ENCODE measurements around the gene ZXDC. TPM values are rescaled to one million over a fixed set of nuclear protein-coding genes. Genes with fewer than 3 reads are reported as not detected.

ZXDC gene
- total RNA-seq, 1 donor from 2014 or later, result 36.8 TPM

DNA sequence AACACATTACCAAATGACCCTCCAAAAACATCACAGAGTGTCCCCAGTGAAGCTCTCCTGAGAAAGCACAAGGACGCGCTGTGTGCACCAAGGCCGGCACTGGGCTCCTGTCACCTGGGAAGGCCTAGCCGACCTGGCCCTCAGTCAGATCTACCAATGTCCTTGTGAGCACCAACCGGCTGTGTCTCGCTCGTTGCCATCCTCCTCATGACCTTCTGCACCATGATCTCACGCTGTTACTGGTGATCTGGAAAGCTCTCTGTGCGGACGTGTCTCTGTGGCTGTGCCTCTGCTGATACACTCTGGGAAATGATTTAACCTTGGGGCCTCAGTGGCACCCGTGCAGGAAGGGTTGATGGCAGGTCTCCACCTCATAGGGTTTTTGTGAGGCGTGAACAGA, 24.2 kb downstream of the ZXDC start:
- peaks cover 0 to 31% of the 10 kb centered on the region in 2 donors for H3K36me3 ChIP-seq
- no peaks in the 10 kb centered on the region for H3K4me1 ChIP-seq
- peak in 1 of 2 donors; percentile 49 for DNase-seq (ENCODE audit: extremely low spot score in 2 of 2)
- intact Hi-C loops (cut with DNase I), result no loop called here
- H3K27ac ChIP-seq, result no peak overlapping the region
- TF ChIP-seq POLR2A (IDR thresholded peaks at IDR 0.05) (no peak), POLR2AphosphoS5 (IDR thresholded peaks at IDR 0.05; ENCODE audit: insufficient read depth in 1 of 2, low read depth in 1 of 2) (no peak)
- no peaks in the 10 kb centered on the region for H3K9me3 ChIP-seq
- no peak overlapping the region for H3K4me3 ChIP-seq
- H3K27me3 ChIP-seq, result no peaks in the 10 kb centered on the region

DNA sequence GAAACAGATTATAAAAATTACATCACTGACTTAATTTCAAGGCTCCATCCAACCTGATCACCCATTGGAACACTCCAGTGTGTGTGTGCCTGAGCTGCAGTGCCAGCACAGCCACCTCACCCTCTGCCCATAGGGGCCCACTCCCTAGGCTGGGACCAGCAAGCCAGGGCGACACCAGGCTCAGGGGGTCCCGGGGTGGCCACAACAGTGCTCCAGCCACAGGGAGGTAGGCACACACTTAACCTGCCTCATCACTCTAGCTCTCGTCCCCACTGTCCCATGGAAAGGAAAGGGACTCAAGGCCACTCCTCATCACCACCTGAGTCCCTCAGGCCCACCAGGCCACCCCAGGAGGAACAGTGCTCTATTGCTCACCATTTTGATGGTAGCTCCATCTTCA, 24.9 kb downstream of the ZXDC start:
- Histone ChIP-seq H3K9me3 (no peaks in the 10 kb centered on the region), H3K27me3 (no peaks in the 10 kb centered on the region), H3K36me3 (peaks cover 0 to 31% of the 10 kb centered on the region in 2 donors), H3K4me1 (no peaks in the 10 kb centered on the region), H3K27ac (no peak overlapping the region), H3K4me3 (no peak overlapping the region)
- TF ChIP-seq POLR2A (IDR thresholded peaks at IDR 0.05) (no peak), POLR2AphosphoS5 (IDR thresholded peaks at IDR 0.05; ENCODE audit: insufficient read depth in 1 of 2, low read depth in 1 of 2) (no peak)
- TF ChIP-seq, protein P1, sequence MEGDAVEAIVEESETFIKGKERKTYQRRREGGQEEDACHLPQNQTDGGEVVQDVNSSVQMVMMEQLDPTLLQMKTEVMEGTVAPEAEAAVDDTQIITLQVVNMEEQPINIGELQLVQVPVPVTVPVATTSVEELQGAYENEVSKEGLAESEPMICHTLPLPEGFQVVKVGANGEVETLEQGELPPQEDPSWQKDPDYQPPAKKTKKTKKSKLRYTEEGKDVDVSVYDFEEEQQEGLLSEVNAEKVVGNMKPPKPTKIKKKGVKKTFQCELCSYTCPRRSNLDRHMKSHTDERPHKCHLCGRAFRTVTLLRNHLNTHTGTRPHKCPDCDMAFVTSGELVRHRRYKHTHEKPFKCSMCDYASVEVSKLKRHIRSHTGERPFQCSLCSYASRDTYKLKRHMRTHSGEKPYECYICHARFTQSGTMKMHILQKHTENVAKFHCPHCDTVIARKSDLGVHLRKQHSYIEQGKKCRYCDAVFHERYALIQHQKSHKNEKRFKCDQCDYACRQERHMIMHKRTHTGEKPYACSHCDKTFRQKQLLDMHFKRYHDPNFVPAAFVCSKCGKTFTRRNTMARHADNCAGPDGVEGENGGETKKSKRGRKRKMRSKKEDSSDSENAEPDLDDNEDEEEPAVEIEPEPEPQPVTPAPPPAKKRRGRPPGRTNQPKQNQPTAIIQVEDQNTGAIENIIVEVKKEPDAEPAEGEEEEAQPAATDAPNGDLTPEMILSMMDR (IDR thresholded peaks at IDR 0.05), result no peak
- intact Hi-C loops (cut with DNase I), result no loop called here
- peak in 1 of 2 donors; percentile 58 for DNase-seq (ENCODE audit: extremely low spot score in 2 of 2)

DNA sequence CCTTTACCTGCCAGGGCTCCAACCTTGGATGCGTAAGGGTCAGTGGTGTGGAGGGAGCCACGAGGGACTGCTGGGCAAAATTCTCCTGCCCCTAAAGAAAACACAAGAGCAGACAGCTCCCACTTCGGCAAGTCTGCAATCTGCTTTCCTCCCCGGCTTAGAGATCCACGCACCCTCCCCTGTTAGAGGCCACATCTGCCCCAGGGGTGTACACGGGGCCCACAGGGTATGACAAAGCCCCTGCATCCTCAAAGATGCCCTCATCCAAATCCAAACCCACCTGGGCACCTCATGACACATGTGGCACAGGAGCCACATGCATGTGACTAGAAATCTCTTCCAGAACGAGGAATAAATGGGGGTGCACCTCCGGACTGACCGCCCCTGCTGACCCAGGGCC, 25.5 kb downstream of the ZXDC start:
- Histone ChIP-seq H3K36me3 (peaks cover 0 to 31% of the 10 kb centered on the region in 2 donors), H3K9me3 (no peaks in the 10 kb centered on the region), H3K27ac (no peak overlapping the region), H3K4me1 (no peaks in the 10 kb centered on the region), H3K27me3 (no peaks in the 10 kb centered on the region), H3K4me3 (no peak overlapping the region)
- DNase-seq (ENCODE audit: extremely low spot score in 2 of 2), result peak; percentile 52 to 94
- intact Hi-C loops (cut with DNase I), result no loop called here
- TF ChIP-seq POLR2AphosphoS5 (IDR thresholded peaks at IDR 0.05; ENCODE audit: insufficient read depth in 1 of 2, low read depth in 1 of 2) (no peak), POLR2A (IDR thresholded peaks at IDR 0.05) (no peak)
- TF ChIP-seq, protein P1 (IDR thresholded peaks at IDR 0.05), result no peak

DNA sequence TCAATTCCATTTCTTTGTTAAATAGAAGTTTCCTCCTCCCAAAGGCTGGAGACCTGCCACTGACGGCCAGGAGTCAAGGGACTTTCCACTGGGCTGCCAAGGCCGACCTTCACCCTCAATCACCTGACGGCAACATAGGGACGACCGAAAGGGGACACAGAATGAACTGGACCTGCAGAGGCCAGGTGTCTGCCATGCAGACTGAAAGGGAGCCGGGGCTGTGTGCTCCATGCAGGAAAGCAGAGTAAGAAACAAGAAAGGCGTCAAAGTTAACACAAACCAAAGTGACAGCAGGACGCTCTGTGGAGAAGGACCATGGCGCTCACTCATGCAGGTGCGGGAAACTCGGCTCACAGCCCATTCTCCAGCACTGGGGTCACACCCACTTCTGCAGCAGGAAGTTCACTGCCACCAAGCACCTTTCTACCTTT, 26.1 kb downstream of the ZXDC start:
- Histone ChIP-seq H3K4me3 (no peak overlapping the region), H3K9me3 (no peaks in the 10 kb centered on the region), H3K4me1 (no peaks in the 10 kb centered on the region), H3K27ac (no peak overlapping the region), H3K27me3 (no peaks in the 10 kb centered on the region), H3K36me3 (peaks cover 0 to 31% of the 10 kb centered on the region in 2 donors)
- DNase-seq (ENCODE audit: extremely low spot score in 2 of 2), result peak in 1 of 2 donors; percentile 32
- TF ChIP-seq, protein P1 (IDR thresholded peaks at IDR 0.05), result no peak
- TF ChIP-seq POLR2A (IDR thresholded peaks at IDR 0.05) (no peak), POLR2AphosphoS5 (IDR thresholded peaks at IDR 0.05; ENCODE audit: insufficient read depth in 1 of 2, low read depth in 1 of 2) (no peak)
- intact Hi-C loops (cut with DNase I), result no loop called here

DNA sequence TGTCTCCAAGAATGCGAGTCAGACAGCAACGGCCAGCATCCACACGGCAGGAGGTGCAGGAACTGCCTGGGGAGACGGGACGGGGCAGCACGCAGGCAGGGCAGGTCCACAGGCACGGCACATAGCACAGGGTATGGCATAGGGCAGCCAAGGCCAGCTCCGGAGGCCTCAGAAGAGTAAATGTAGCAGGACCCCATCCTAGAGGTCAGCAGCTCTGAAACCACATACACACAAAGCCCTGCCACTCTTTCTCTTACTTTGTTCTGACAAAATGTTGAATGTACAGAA, 26.9 kb downstream of the ZXDC start:
- no peak overlapping the region for H3K4me3 ChIP-seq
- H3K27ac ChIP-seq, result no peak overlapping the region
- intact Hi-C loops (cut with DNase I), result no loop called here
- H3K4me1 ChIP-seq, result no peaks in the 10 kb centered on the region
- DNase-seq (ENCODE audit: extremely low spot score in 2 of 2), result no peak
- peaks cover 0 to 31% of the 10 kb centered on the region in 2 donors for H3K36me3 ChIP-seq
- no peaks in the 10 kb centered on the region for H3K27me3 ChIP-seq
- no peaks in the 10 kb centered on the region for H3K9me3 ChIP-seq
- TF ChIP-seq, protein P1 (IDR thresholded peaks at IDR 0.05), result no peak
- TF ChIP-seq POLR2A (IDR thresholded peaks at IDR 0.05) (no peak), POLR2AphosphoS5 (IDR thresholded peaks at IDR 0.05; ENCODE audit: insufficient read depth in 1 of 2, low read depth in 1 of 2) (no peak)
